ENCODE measurements around the gene LYST. TPM values are rescaled to one million over a fixed set of nuclear protein-coding genes. Genes with fewer than 3 reads are reported as not detected.

Gene LYST
- total and polyA plus RNA-seq, 2 of the 8 experiments (the other 6 are each of a cell fraction or from before 2014, with no cell fraction given): 0.29 to 0.58 TPM

GRCh38 chr1:235892734-235893413 lies 26.2 kb upstream of the LYST start:
- Histone ChIP-seq H3K23me2 (ENCODE audit: low read depth, low read length) (no peaks in the 10 kb centered on the region), H3K27me3 (replicated peaks in 1 of 4; ENCODE audit: control insufficient read depth in 3 of 4, extremely low read depth in 1 of 4, insufficient read depth in 3 of 4, low read length in 3 of 4) (no peaks in the 10 kb centered on the region), H3K9me3 (ENCODE audit: insufficient read depth in 2 of 2, low read depth in 1 of 2, low read length in 1 of 2) (no peaks in the 10 kb centered on the region), H2BK120ac (replicated peaks; ENCODE audit: low read depth, low read length) (no peak overlapping the region), H4K91ac (replicated peaks; ENCODE audit: insufficient read length, low read length) (no peak overlapping the region), H3K14ac (ENCODE audit: insufficient read length) (no peak overlapping the region), H3K23ac (ENCODE audit: insufficient read length) (no peak overlapping the region), H2BK5ac (ENCODE audit: low read depth, low read length) (no peak overlapping the region), H4K20me1 (replicated peaks in 1 of 2; ENCODE audit: control insufficient read depth in 1 of 2, insufficient read depth in 2 of 2, low read length in 2 of 2) (no peaks in the 10 kb centered on the region), H3K4me3 (ENCODE audit: extremely low read depth in 1 of 4, insufficient read depth in 2 of 4, low read depth in 3 of 4, low read length in 4 of 4) (no peak overlapping the region), H2AFZ (ENCODE audit: low read length) (0 out of 2 replicates have a peak overlapping the region, but pooled peaks have one; percentile 29), H3K9ac (replicated peaks in 1 of 4; ENCODE audit: extremely low read depth in 1 of 4, low read depth in 3 of 4, low read length in 3 of 4) (no peak overlapping the region), H3K79me1 (ENCODE audit: low read depth, low read length) (no peaks in the 10 kb centered on the region), H3K4me1 (replicated peaks in 1 of 4; ENCODE audit: control insufficient read depth in 3 of 4, insufficient read depth in 4 of 4, low read length in 3 of 4) (no peaks in the 10 kb centered on the region), H4K5ac (ENCODE audit: insufficient read length, low read depth, low read length) (no peak overlapping the region), H2BK20ac (ENCODE audit: low read length) (no peak overlapping the region), H3K4me2 (ENCODE audit: insufficient read depth in 1 of 2, low read depth in 2 of 2, low read length in 2 of 2) (no peak overlapping the region), H3K79me2 (ENCODE audit: control insufficient read depth in 1 of 2, insufficient read depth in 2 of 2, low read length in 2 of 2) (no peaks in the 10 kb centered on the region), H3K36me3 (ENCODE audit: control insufficient read depth in 2 of 4, insufficient read depth in 4 of 4, low read length in 3 of 4) (no peaks in the 10 kb centered on the region), H2BK15ac (ENCODE audit: low read length) (no peak overlapping the region), H3K18ac (ENCODE audit: extremely low read depth, low read length) (no peak overlapping the region), H3K4ac (replicated peaks; ENCODE audit: insufficient read length, low read depth, low read length) (no peak overlapping the region), H3K56ac (replicated peaks; ENCODE audit: insufficient read length, low read depth, low read length) (no peak overlapping the region), H4K8ac (ENCODE audit: extremely low read depth, insufficient read depth, low read length) (no peak overlapping the region), H2AK5ac (ENCODE audit: low read depth, low read length) (no peak overlapping the region), H2BK12ac (ENCODE audit: low read depth, low read length) (no peak overlapping the region), H3K27ac (ENCODE audit: low read depth, low read length) (no peak overlapping the region)
- WGBS, 2 experiments (ENCODE audit: extremely low coverage in 1 of 2, insufficient coverage in 1 of 2, insufficient read length in 1 of 2, insufficient replicate concordance in 2 of 2, low coverage in 1 of 2, low lambda C conversion rate in 2 of 2, missing lambda C conversion rate in 1 of 2): 81% methylated on average over 5 of the region's 5 CpGs; no CpG with 5 or more reads in 1 of the 2 experiments
- CTCF ChIA-PET (ENCODE audit: partially characterized antibody): interaction anchor here (1.4 kb wide), 1 partner anchor 79 kb away, joined by 3 read pairs; no protein-coding TSS in a partner anchor
- POLR2A ChIA-PET (ENCODE audit: partially characterized antibody): interaction anchor here (1.4 kb wide), 1 partner anchor 10 kb away, joined by 4 read pairs; no protein-coding TSS in a partner anchor
- DNase-seq (ENCODE audit: low read depth in 1 of 2, low spot score in 2 of 2) (no peak), FAIRE-seq (no peak)
- TF ChIP-seq SAP30 (IDR thresholded peaks at IDR 0.05; ENCODE audit: insufficient read depth, insufficient replicate concordance, low read length) (no peak), CREB1 (IDR thresholded peaks at IDR 0.05) (no peak), CTBP2 (IDR thresholded peaks at IDR 0.05; ENCODE audit: borderline replicate concordance, insufficient read depth, insufficient read length, low read length) (no peak)

All from H1 (cell line).